Astrocyte of the spinal cord (primary cell): Measurements from ENCODE around the gene ATXN1.
A peak's percentile ranks its signal among the peaks of the same experiment; 100 is the strongest.

Source experiments
- DNase-seq: peaks from one replicate; pipeline ENCODE4 v3.0.0; 2011; ENCODE audit warnings: low read depth, low spot score
- H3K4me3 ChIP-seq: 2 replicates; pipeline ENCODE4 v1.5.1; 2011; ENCODE audit warnings: low read depth, mild to moderate bottlenecking, low read length, moderate library complexity
- CTCF ChIP-seq: IDR thresholded peaks from 2 replicates; pipeline ENCODE4 v1.5.1; 2012; ENCODE audit warnings: low read depth, mild to moderate bottlenecking, low read length, inconsistent platforms
- in situ Hi-C: cut with HindIII; loops from 2 replicates; pipeline ENCODE4 v1.10.0; 2017; ENCODE audit warnings: low sequenced_read_pairs

ATXN1 gene

GRCh38 chr6:16473184-16473907 lies 287.9 kb downstream of the ATXN1 start:
- no peak overlapping the region for H3K4me3 ChIP-seq
- in situ Hi-C loops, result no loop called here
- no peak for TF ChIP-seq CTCF
- DNase-seq, result no peak

GRCh38 chr6:16472349-16473069 lies 288.8 kb downstream of the ATXN1 start:
- H3K4me3 ChIP-seq, result no peak overlapping the region
- in situ Hi-C loops, result no loop called here
- DNase-seq, result peak; percentile 56
- no peak for TF ChIP-seq CTCF

GRCh38 chr6:16471910-16472297 lies 289.4 kb downstream of the ATXN1 start:
- DNase-seq, result no peak
- no peak for TF ChIP-seq CTCF
- H3K4me3 ChIP-seq, result no peak overlapping the region
- in situ Hi-C loops, result no loop called here

GRCh38 chr6:16471222-16471909 lies 289.9 kb downstream of the ATXN1 start:
- in situ Hi-C loops, result no loop called here
- no peak for TF ChIP-seq CTCF
- DNase-seq, result no peak
- no peak overlapping the region for H3K4me3 ChIP-seq

GRCh38 chr6:16470502-16471221 lies 290.6 kb downstream of the ATXN1 start:
- DNase-seq, result no peak
- in situ Hi-C loops, result no loop called here
- no peak overlapping the region for H3K4me3 ChIP-seq

More at GRCh38 chr6:16470502-16471221, 290.6 kb downstream of the ATXN1 start:
- no peak for TF ChIP-seq CTCF
